AG10803 (cell line): Measurements from ENCODE around the gene APPL2.
"Not testable (repeated sequence)": the region's sequence is repeated elsewhere in the genome, so short reads cannot be mapped to it uniquely, and the experiment has no call there.

Experiments used
- DNase-seq: peaks from one replicate; pipeline ENCODE4 v3.0.0; 2010; ENCODE audit warnings: low read depth
- H3K4me3 ChIP-seq: 2 replicates; pipeline ENCODE4 v1.5.1; 2011; ENCODE audit warnings: mild to moderate bottlenecking, low read length, control low read depth
- CTCF ChIP-seq: conservative IDR thresholded peaks from 2 replicates; pipeline ENCODE4 v1.5.1; 2011; ENCODE audit warnings: mild to moderate bottlenecking, low read length, control low read depth, inconsistent platforms

Gene APPL2

GRCh38 chr12:105267711-105268110 lies 31.7 kb upstream of the APPL2 start:
- no peak overlapping the region for H3K4me3 ChIP-seq
- TF ChIP-seq CTCF: no peak
- no peak for DNase-seq

GRCh38 chr12:105264771-105265170 lies 28.8 kb upstream of the APPL2 start:
- TF ChIP-seq CTCF: no peak
- H3K4me3 ChIP-seq: no peak overlapping the region
- no peak for DNase-seq

- peak; percentile 49 for TF ChIP-seq CTCF
- DNase-seq: peak; percentile 82
- no peak overlapping the region for H3K4me3 ChIP-seq
Measured at GRCh38 chr12:105262461-105263184, 26.6 kb upstream of the APPL2 start.

GRCh38 chr12:105261010-105261409 lies 25.0 kb upstream of the APPL2 start:
- no peak for DNase-seq
- H3K4me3 ChIP-seq: no peak overlapping the region
- no peak for TF ChIP-seq CTCF

- no peak overlapping the region for H3K4me3 ChIP-seq
- TF ChIP-seq CTCF: no peak
- DNase-seq: no peak
Measured at GRCh38 chr12:105259226-105259625, 23.3 kb upstream of the APPL2 start.

GRCh38 chr12:105257321-105257728 lies 21.4 kb upstream of the APPL2 start:
- no peak overlapping the region for H3K4me3 ChIP-seq
- TF ChIP-seq CTCF: no peak
- DNase-seq: peak; percentile 97

- no peak overlapping the region for H3K4me3 ChIP-seq
- TF ChIP-seq CTCF: no peak
- peak; percentile 95 for DNase-seq
Measured at GRCh38 chr12:105256921-105257320, 20.9 kb upstream of the APPL2 start.

- DNase-seq, H3K4me3 ChIP-seq: not testable (repeated sequence)
Measured at GRCh38 chr12:105256431-105256830, 20.5 kb upstream of the APPL2 start.
